ENCODE data around the gene ARPP19. TPM values are rescaled to one million over a fixed set of nuclear protein-coding genes. Genes with fewer than 3 reads are reported as not detected.

The ARPP19 gene
- total RNA-seq, 1 donor from 2014 or later: 71.7 TPM

Other genes with a start within 250 kb of the ARPP19 start
- 55.0 TPM for gene MYO5A, start 40.1 kb downstream of the ARPP19 start, total RNA-seq
- 29.9 TPM for gene ATOSA, start 110.4 kb upstream of the ARPP19 start, total RNA-seq
- gene ONECUT1, start 221.3 kb upstream of the ARPP19 start, total RNA-seq: 1.5 TPM